K562 (cell line): ENCODE data around the gene DNAJC6. TPM values are rescaled to one million over a fixed set of nuclear protein-coding genes. Genes with fewer than 3 reads are reported as not detected.

Experiments used
- polyA plus RNA-seq, 8 experiments: library from polyadenylated mRNA; depleted of rRNA in 4 of 8; stranded (reverse) in 5 of 8; unstranded in 3 of 8; fragments of >200 nt; fragmentation: Nextera tagmentation in 2 of 8; fragmentation: Illumina TruSeq in 1 of 8; extraction: Ambion mirVana in 2 of 8; extraction: Trizol in 1 of 8; gene quantifications; 2 replicates each; pipeline versions ENCODE4 v1.2.1 to v1.2.3, GENCODE V29; 2011 to 2014; ENCODE audit warnings: inconsistent platforms in 1 of 8, missing spikeins in 1 of 8
- small RNA-seq: library from RNA; depleted of rRNA; stranded (forward); fragments of <200 nt; gene quantifications from one replicate; pipeline ENCODE3, GENCODE V24; 2014
- total RNA-seq, 7 experiments: library from RNA; depleted of rRNA in 6 of 7; stranded (reverse); fragments of >200 nt in 6 of 7; fragmentation: Illumina TruSeq in 2 of 7; extraction: Trizol in 2 of 7; gene quantifications; 2 replicates each; pipeline versions ENCODE4 v1.2.1 to v1.2.3, GENCODE V29; 2011 to 2021; ENCODE audit warnings: low replicate concordance in 1 of 7

DNAJC6 gene
- total and polyA plus RNA-seq, 9 of the 15 experiments (the other 6 are each of a cell fraction or from before 2014, with no cell fraction given) = 6.7 to 78.7 (median 28.0) TPM

Small RNAs within 50 kb of the gene (small RNA-seq; reads per million reads assigned to genes)
- gene COX6CP13 (not detected), gene RNU2-15P (not detected)

Other genes with a start within 250 kb of the DNAJC6 start
- 19.1 and 21.4 TPM in 2 replicates for gene AK4, start 161.3 kb upstream of the DNAJC6 start, total RNA-seq (2014; rRNA removed)
- 21.5 and 24.8 TPM in 2 replicates for gene AK4, start 161.3 kb upstream of the DNAJC6 start, total RNA-seq (2014; rRNA removed; fragmentation: Illumina TruSeq; extraction: Trizol)
- gene AK4, start 161.3 kb upstream of the DNAJC6 start, total RNA-seq (2015; rRNA removed; fragmentation: Illumina TruSeq; extraction: Trizol) = 10.4 and 12.0 TPM in 2 replicates
- gene AK4, start 161.3 kb upstream of the DNAJC6 start, total RNA-seq (2021) = 34.9 and 36.4 TPM in 2 replicates
- 71.2 and 96.6 TPM in 2 replicates for gene AK4, start 161.3 kb upstream of the DNAJC6 start, polyA plus RNA-seq (2011; rRNA removed)
- gene AK4, start 161.3 kb upstream of the DNAJC6 start, polyA plus RNA-seq (2014; fragmentation: Illumina TruSeq; extraction: Trizol) = 32.4 and 33.1 TPM in 2 replicates
- 10 to 100 TPM; 10.9 to 15.1 TPM for gene AK4, start 161.3 kb upstream of the DNAJC6 start, polyA plus RNA-seq (2014; fragmentation: Nextera tagmentation; extraction: Ambion mirVana)
- gene AK4, start 161.3 kb upstream of the DNAJC6 start, polyA plus RNA-seq (2014; rRNA removed) = 23.3 and 24.1 TPM in 2 replicates
- gene LEPR, start 111.1 kb downstream of the DNAJC6 start, total RNA-seq (2014; rRNA removed) = 26.0 and 26.5 TPM in 2 replicates
- gene LEPR, start 111.1 kb downstream of the DNAJC6 start, total RNA-seq (2014; rRNA removed; fragmentation: Illumina TruSeq; extraction: Trizol) = 55.0 and 58.4 TPM in 2 replicates
- gene LEPR, start 111.1 kb downstream of the DNAJC6 start, total RNA-seq (2015; rRNA removed; fragmentation: Illumina TruSeq; extraction: Trizol) = 51.5 and 56.8 TPM in 2 replicates
- gene LEPR, start 111.1 kb downstream of the DNAJC6 start, total RNA-seq (2021) = 43.1 and 43.6 TPM in 2 replicates
- 83.7 and 111 TPM in 2 replicates for gene LEPR, start 111.1 kb downstream of the DNAJC6 start, polyA plus RNA-seq (2011; rRNA removed)
- 37.3 and 45.2 TPM in 2 replicates for gene LEPR, start 111.1 kb downstream of the DNAJC6 start, polyA plus RNA-seq (2014; fragmentation: Illumina TruSeq; extraction: Trizol)
- gene LEPR, start 111.1 kb downstream of the DNAJC6 start, polyA plus RNA-seq (2014; fragmentation: Nextera tagmentation; extraction: Ambion mirVana) = 10 to 100 TPM; 12.2 to 18.1 TPM
- 19.9 and 26.1 TPM in 2 replicates for gene LEPR, start 111.1 kb downstream of the DNAJC6 start, polyA plus RNA-seq (2014; rRNA removed)
- 28.1 and 34.8 TPM in 2 replicates for gene LEPROT, start 111.1 kb downstream of the DNAJC6 start, total RNA-seq (2014; rRNA removed)
- gene LEPROT, start 111.1 kb downstream of the DNAJC6 start, total RNA-seq (2014; rRNA removed; fragmentation: Illumina TruSeq; extraction: Trizol) = 45.8 and 52.8 TPM in 2 replicates
- gene LEPROT, start 111.1 kb downstream of the DNAJC6 start, total RNA-seq (2015; rRNA removed; fragmentation: Illumina TruSeq; extraction: Trizol) = 40.6 and 46.3 TPM in 2 replicates
- gene LEPROT, start 111.1 kb downstream of the DNAJC6 start, total RNA-seq (2021) = 38.2 and 42.9 TPM in 2 replicates
- gene LEPROT, start 111.1 kb downstream of the DNAJC6 start, polyA plus RNA-seq (2011; rRNA removed) = 84.0 and 97.5 TPM in 2 replicates
- gene LEPROT, start 111.1 kb downstream of the DNAJC6 start, polyA plus RNA-seq (2014; fragmentation: Illumina TruSeq; extraction: Trizol) = 44.0 and 47.4 TPM in 2 replicates
- 10 to 100 TPM; 30.7 to 38.5 TPM for gene LEPROT, start 111.1 kb downstream of the DNAJC6 start, polyA plus RNA-seq (2014; fragmentation: Nextera tagmentation; extraction: Ambion mirVana)
- gene LEPROT, start 111.1 kb downstream of the DNAJC6 start, polyA plus RNA-seq (2014; rRNA removed) = 53.4 and 54.9 TPM in 2 replicates